MV-4-11 (cell line): ENCODE data around the gene DNAH3.
"Not testable (repeated sequence)": the region's sequence is repeated elsewhere in the genome, so short reads cannot be mapped to it uniquely, and the experiment has no call there.

Experiments
- DNase-seq: peaks from one replicate; lab custom pipeline; 2025; lab: John Stamatoyannopoulos, UW

The DNAH3 gene

DNA sequence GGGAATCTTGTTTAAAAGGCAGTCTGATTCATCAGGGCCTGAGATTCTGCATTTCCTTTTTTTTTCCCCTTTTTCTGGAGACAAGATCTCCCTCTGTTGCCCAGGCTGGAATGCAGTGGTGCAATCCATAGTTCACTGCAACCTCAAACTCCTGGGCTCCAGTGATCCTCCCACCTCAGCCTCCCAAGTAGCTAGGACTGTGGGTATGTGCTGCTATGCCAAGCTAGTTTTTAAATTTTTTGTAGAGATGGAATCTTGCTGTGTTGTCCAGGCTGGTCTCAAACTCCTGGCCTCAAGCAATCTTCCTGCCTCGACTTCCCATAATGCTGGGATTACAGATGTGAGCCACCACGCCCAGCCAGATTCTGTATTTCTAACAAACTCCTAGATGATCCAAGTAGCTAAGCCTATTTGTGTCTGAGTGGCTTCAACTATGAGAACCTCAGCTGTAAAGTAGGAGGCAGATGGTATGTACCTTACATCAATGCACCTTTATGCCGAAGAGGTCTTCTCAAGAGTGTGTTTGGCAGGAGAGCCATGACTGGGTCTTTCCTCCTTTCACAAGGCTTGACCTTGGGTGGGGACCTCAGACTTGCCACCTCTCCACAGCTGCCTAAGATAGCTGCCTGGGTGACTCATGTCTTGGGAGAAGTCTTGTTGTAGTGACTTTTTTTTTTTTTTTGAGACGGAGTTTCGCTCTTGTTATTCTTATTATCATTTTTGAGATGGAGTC, 18.8 kb upstream of the DNAH3 start:
- no peak for DNase-seq

- DNase-seq = no peak
These were observed 17.4 kb upstream of the DNAH3 start for GRCh38 chr16:21167929-21168602.

DNA sequence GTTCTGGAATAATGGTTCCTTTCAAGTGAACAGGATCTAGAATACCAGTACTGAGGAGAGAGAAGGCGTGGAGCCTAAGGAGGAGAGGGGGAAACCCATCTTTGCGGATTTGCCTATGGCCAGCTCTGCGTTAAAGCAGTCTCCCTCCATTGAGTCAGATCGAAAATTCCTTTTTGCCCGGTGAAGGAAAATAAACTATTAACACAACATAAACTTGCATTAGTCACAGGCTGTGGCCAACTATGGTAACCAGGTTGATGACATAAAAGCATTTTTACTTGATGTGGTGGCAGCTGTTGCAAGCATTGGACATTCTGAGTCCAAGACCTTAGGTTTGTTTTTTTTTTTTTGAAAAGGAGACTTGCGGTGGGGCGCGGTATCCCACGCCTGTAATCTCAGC, 16.7 kb upstream of the DNAH3 start:
- no peak for DNase-seq

- DNase-seq = no peak
These were observed 15.9 kb upstream of the DNAH3 start for GRCh38 chr16:21166561-21166961.

DNA sequence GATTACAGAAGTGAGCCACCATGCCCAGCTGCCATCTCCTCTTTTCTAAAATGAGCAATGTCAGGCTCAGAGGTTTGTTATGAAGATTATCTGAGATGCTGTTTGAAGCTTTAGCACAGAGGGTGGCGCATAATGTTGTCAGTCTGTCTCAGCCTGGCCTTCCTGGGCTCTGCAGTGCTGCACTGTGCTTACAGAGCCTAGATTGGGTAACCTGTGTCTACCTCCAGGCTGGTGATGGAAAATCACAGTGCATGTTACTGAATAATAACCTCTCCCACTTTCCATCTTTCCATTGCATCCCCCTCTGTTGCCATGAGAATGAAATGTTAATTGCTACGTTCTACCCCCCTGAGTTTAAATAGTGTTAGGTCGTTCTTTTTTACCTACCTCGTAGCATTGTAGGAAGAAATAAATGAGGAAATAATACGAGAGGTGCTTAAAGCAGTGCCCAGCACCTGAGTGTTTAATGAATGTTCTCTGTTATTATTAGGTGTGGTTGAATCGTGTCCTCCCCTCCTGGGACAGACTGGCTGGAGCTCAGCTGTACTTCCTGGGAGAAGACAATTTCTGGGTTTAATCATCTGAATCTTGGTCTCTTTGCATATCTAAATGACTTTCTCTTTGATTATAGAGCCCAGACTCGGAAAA, 14.0 kb upstream of the DNAH3 start:
- no peak for DNase-seq

DNA sequence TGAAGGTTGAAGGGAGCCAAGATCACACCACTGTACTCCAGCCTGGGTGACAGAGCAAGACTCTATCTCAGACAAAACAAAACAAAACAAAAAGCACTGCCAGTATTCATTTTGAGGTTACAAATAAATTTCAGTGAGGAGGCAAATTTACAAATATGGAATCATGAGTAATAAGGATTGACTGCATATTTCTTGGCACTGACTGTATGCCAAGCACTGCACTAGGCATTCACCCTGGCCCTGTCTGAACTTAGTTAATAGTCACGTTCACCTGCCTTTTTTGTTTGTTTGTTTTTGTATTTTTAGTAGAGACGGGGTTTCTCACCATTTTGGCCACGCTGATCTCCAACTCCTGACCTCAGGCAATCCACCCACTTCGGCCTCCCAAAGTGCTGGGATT, 12.9 kb upstream of the DNAH3 start:
- DNase-seq = no peak

DNA sequence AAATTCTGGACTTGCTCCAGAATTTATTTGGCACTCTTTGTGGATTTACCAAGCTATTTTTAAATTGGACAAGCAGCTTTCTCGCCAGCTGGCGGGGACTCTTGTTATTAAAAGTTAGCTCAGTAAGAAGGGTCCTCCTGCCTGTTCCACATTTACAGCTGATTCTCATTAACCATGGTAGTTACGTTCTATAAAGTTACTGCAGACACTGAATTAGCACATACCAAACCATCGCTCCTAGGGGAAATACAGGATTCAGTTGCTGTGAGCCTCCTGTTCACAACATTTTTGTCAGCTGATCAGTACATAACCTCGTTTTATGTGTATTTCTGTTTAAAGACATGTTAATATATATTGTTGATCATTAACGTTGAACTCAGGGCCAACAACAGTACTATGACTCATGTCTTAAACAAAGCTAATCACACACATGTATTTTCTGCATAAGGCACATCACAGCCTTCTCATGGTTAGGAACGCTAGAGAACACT, 12.1 kb upstream of the DNAH3 start:
- no peak for DNase-seq

- no peak for DNase-seq
These were observed 10.6 kb upstream of the DNAH3 start for GRCh38 chr16:21161211-21161610.

DNA sequence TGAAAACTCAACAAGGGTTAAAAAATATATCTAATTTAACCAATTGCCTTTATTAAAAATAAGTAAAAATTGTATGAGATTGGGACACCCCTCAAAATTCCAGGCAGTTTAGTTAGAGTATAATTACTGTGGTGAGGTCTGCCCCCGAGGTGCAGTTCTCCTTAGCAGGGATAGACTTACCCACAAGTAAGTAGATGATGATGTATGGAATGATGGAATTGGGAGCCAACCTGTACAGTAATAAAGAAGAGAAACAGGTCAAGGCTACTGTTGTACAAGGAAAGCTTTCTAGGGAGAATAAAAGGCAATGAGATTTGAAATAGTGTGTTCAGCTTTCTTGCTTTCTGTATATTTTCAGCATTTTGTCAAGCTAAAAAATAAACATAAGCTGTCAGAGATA, 9.6 kb upstream of the DNAH3 start:
- DNase-seq = no peak

DNA sequence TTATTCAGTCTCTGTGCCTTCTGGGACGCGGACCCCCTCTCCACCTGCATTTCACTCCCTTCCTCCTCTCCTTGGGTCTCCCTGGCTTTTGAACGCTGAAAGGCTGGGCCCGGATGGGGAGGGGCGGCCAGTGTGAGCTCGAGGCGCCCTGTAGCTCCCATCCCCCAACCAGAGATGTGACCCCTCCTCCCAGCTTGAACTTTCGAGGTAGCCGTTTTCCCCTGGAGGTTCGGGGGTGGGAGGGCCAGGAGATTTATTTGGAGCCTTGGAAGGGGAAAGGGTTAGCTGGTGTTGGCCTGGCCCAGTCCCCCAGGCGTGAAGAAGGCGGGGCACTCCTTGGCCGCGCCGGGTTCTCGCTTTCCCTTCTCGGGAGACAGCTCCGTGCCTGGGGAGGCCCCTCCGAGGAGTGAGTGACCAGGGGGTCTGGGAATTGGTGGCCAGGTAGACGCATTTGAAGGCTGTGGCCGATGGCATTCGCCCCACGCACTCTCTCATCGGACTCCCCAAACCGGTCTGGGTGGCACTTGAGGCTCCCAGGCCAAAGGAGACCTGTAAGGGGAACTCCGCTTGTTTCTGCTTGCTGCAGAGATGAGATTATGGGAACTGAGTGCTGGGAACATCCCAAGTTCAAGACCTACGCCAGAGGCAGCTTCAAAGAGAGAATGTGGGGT, 8.8 kb upstream of the DNAH3 start:
- peak; percentile 27 for DNase-seq

- DNase-seq = peak; percentile 72
These were observed 7.8 kb upstream of the DNAH3 start, which contains the start of gene LDAF1 for GRCh38 chr16:21158208-21159110. Gene LDAF1 (plus strand): TSS chr16:21158674. CDS start chr16:21161183, 2,509 bp downstream.

DNA sequence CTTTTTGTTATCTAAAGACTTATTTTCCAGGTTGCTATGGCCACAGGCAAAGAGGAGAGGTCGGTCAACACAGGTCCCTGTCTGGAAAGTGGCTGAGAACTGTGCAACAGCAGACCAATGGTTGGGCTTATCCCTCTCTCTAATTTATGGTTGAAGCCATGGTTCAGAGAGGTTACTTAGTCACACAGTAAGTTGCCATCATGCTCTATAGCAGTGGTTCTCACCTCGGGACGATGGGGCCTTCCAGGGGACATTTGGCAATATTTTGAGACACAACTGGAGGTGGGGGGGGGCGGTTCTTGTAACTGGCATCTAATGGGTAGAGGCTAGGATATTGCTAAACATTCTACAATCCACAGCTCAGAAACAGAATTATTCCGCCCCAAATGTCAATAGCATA, 7.0 kb upstream of the DNAH3 start:
- DNase-seq = no peak

- DNase-seq = peak; percentile 11
These were observed 6.3 kb upstream of the DNAH3 start for GRCh38 chr16:21156767-21157467.

GRCh38 chr16:21156011-21156410, 5.4 kb upstream of the DNAH3 start:
- DNase-seq = not testable (repeated sequence)

GRCh38 chr16:21153124-21153729, 2.6 kb upstream of the DNAH3 start:
- DNase-seq = not testable (repeated sequence)

DNA sequence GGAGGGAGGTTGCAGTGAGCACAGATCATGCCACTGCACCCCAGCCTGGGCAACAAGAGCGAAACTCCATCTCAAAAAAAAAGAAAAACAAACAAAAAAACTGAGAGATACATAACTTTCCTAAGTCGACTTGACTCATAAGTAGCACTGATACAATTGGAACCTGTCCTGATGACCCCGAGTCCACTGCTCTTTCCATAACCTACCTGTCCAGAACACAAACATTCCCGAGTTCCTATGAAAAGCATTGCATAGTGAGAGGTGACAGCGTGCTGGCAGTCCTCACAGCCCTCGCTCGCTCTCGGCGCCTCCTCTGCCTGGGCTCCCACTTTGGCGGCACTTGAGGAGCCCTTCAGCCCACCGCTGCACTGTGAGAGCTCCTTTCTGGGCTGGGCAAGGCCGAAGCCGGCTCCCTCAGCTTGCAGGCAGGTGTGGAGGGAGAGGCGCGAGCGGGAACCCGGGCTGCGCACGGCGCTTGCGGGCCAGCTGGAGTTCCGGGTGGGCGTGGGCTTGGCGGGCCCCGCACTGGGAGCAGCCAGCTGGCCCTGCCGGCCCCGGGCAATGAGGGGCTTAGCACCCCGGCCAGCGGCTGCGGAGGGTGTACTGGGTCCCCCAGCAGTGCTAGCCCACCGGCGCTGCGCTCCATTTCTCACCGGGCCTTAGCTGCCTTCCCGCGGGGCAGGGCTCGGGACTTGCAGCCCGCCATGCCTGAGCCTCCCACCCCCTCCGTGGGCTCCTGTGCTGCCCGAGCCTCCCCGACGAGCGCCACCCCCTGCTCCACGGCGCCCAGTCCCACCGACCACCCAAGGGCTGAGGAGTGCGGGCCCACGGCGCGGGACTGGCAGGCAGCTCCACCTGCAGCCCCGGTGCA, 1.7 kb upstream of the DNAH3 start:
- not testable (repeated sequence) for DNase-seq

DNA sequence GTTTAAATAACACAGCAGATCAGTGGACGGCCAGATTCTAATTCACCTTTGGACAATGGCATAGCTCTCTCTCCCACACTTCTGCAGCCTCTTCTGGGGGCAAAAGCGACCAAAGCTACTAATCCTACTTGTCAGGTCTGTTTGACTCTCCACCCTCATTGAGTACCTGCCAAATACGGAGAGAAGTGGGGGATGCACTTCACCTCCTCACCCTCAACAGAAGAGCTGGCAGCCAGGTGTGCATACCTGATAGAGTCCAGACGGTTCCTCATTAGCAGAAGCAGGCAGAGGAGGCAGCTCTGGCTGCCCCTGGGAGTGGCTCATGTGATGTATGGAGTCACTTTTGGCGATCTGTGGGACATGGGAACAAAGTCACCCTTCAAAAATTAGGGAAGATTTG, 4.9 kb downstream of the DNAH3 start:
- DNase-seq = no peak

- DNase-seq = peak; percentile 43
These were observed 16.6 kb downstream of the DNAH3 start for GRCh38 chr16:21134053-21134452.

- no peak for DNase-seq
These were observed 19.8 kb downstream of the DNAH3 start for GRCh38 chr16:21130811-21131210.
